Spleen (tissue), 11 donors: Measurements from ENCODE around the gene C2orf76. TPM values are rescaled to one million over a fixed set of nuclear protein-coding genes. Genes with fewer than 3 reads are reported as not detected.

Source experiments
- DNase-seq: peaks from one replicate; pipeline ENCODE4 v3.0.0-alpha.2; 2020
- H3K27ac ChIP-seq, 8 donors: fragments of 200-600 bp; sonication (generic) in 7 of 8; 1 replicate in 4 of 8; 2 replicates in 4 of 8; pipeline versions ENCODE4 v1.5.0 to v1.8.0; 2016 to 2021; ENCODE audit warnings: inconsistent platforms in 4 of 8, mild to moderate bottlenecking in 4 of 8, moderate library complexity in 1 of 8
- H3K27me3 ChIP-seq, 7 donors: fragments of 200-600 bp; sonication (generic) in 6 of 7; replicated peaks in 1 of 7; 1 replicate in 4 of 7; 2 replicates in 3 of 7; pipeline versions ENCODE4 v1.5.0 to v1.8.0; 2016 to 2021; ENCODE audit warnings: inconsistent platforms in 3 of 7, mild to moderate bottlenecking in 1 of 7
- H3K36me3 ChIP-seq, 6 donors: fragments of 200-600 bp; sonication (generic) in 5 of 6; 1 replicate in 4 of 6; 2 replicates in 2 of 6; pipeline versions ENCODE4 v1.5.0 to v1.8.0; 2016 to 2021; ENCODE audit warnings: inconsistent platforms in 2 of 6
- H3K4me1 ChIP-seq, 6 donors: fragments of 200-600 bp; sonication (generic) in 5 of 6; 1 replicate in 3 of 6; 2 replicates in 3 of 6; pipeline versions ENCODE4 v1.5.0 to v1.8.0; 2016 to 2021; ENCODE audit warnings: inconsistent platforms in 3 of 6
- H3K4me3 ChIP-seq, 8 donors: fragments of 200-600 bp; sonication (generic) in 7 of 8; 1 replicate in 4 of 8; 2 replicates in 4 of 8; pipeline versions ENCODE4 v1.5.0 to v1.8.0; 2016 to 2021; ENCODE audit warnings: inconsistent platforms in 4 of 8, mild to moderate bottlenecking in 4 of 8, moderate library complexity in 2 of 8
- H3K9me3 ChIP-seq, 8 donors: fragments of 200-600 bp; sonication (generic) in 7 of 8; 1 replicate in 4 of 8; 2 replicates in 4 of 8; pipeline versions ENCODE4 v1.5.0 to v1.8.0; 2016 to 2021; ENCODE audit warnings: inconsistent platforms in 4 of 8
- POLR2A ChIP-seq, 3 donors: fragments of 450-650 bp; IDR thresholded peaks; one replicate each; pipeline ENCODE4 v1.5.1; 2017; ENCODE audit warnings: antibody characterized with exemption in 3 of 3, mild to moderate bottlenecking in 1 of 3
- POLR2AphosphoS5 ChIP-seq, 3 donors: sonication (generic); formaldehyde crosslinking; IDR thresholded peaks; one replicate each; pipeline ENCODE4 v1.5.1; 2017; ENCODE audit warnings: antibody characterized with exemption in 3 of 3
- WGBS, 5 donors: extraction: QIAGEN DNeasy Blood & Tissue Kit in 3 of 5; methylation state at CpG; one replicate each; pipeline versions ENCODE4 v1.1.5 to v1.1.7; 2013 to 2018; 5-methylcytosine and 5-hydroxymethylcytosine counted together
- intact Hi-C: fragments of 100-400 bp; cut with DNase I; formaldehyde crosslinking; loops from one replicate; pipeline ENCODE4 v1.15.0; 2023; ENCODE audit warnings: low total_unique reads
- polyA plus RNA-seq, 3 donors: library from polyadenylated mRNA; stranded (reverse); fragments of 200-250 nt; gene quantifications; one replicate each; pipeline ENCODE4 v1.2.1, GENCODE V29; 2013
- total RNA-seq, 7 donors: library from RNA; depleted of rRNA in 3 of 7; stranded (reverse); fragments of >200 nt in 3 of 7; fragmentation: NEBNext Ultra II Directional in 4 of 7; extraction: Animal tissue kit (Norgen Biotek cat#: 25700) in 4 of 7; gene quantifications; one replicate each; pipeline versions ENCODE4 v1.1.0 to v1.2.1, GENCODE V29; 2016 to 2021
- TF ChIP-seq, protein P1 (sequence below), 11 experiments: fragments of 200-600 bp in 7 of 11; fragments of 450-650 bp in 4 of 11; sonication (generic) in 4 of 11; IDR thresholded peaks in 8 of 11; conservative IDR thresholded peaks in 3 of 11; 1 replicate in 7 of 11; 2 replicates in 4 of 11; pipeline versions ENCODE4 v1.4.0 to v1.8.0; 2016 to 2021; ENCODE audit warnings: antibody characterized with exemption in 11 of 11, inconsistent platforms in 4 of 11, mild to moderate bottlenecking in 1 of 11
- donor health status: healthy with polysubstance abuse.
- donor health status: DM: no; HTN: no; CAD: no; lungs with moderate emphysema.
- donor health status: DM: no; HTN: no; CAD: no.
- donor health status: Bipolar disorder and iron deficiency.
- donor health status: healthy.
- donor health status: DM: no; HTN: no; CAD: no.
- donor health status: DM: yes; HTN: yes; CAD: no.

Gene C2orf76
- total and polyA plus RNA-seq, 10 donors, result 4.8 to 21.7 (median 8.2) TPM

DNA sequence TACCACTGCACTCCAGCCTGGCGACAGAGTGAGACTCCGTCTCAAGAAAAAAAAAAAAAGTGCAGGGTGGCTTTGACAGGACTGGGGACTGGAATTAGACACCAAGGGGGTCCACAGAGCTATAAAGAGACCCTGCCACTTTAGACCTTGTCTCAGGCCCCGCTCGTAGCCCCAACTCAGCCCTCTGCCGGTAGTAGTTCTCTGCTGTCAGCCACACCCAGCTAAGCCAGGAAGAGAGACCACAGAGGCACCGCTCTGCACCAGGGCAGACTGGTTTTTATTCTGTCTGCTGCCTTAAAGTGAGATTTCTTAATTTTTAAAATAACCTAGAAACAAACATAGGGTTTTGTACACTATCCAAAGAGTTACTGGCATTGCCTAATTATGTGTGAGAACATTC lies 77.0 kb downstream of the C2orf76 start:
- Histone ChIP-seq H3K4me1 (peaks cover 0 to 10% (median 0%) of the 10 kb centered on the region in 6 donors), H3K36me3 (peaks cover 0 to 14% (median 0%) of the 10 kb centered on the region in 6 donors), H3K4me3 (no peak overlapping the region), H3K27ac (peak overlapping the region in 1 of 8 donors; percentile 30), H3K27me3 (no peaks in the 10 kb centered on the region), H3K9me3 (no peaks in the 10 kb centered on the region)
- no peak for DNase-seq
- no peak for TF ChIP-seq POLR2A (IDR thresholded peaks at IDR 0.05)
- TF ChIP-seq, protein P1, sequence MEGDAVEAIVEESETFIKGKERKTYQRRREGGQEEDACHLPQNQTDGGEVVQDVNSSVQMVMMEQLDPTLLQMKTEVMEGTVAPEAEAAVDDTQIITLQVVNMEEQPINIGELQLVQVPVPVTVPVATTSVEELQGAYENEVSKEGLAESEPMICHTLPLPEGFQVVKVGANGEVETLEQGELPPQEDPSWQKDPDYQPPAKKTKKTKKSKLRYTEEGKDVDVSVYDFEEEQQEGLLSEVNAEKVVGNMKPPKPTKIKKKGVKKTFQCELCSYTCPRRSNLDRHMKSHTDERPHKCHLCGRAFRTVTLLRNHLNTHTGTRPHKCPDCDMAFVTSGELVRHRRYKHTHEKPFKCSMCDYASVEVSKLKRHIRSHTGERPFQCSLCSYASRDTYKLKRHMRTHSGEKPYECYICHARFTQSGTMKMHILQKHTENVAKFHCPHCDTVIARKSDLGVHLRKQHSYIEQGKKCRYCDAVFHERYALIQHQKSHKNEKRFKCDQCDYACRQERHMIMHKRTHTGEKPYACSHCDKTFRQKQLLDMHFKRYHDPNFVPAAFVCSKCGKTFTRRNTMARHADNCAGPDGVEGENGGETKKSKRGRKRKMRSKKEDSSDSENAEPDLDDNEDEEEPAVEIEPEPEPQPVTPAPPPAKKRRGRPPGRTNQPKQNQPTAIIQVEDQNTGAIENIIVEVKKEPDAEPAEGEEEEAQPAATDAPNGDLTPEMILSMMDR (IDR thresholded peaks at IDR 0.05 in 8 of 11, conservative IDR thresholded peaks at IDR 0.05 in 3 of 11), result no peak
- TF ChIP-seq POLR2AphosphoS5 (IDR thresholded peaks at IDR 0.05), result no peak
- 78 to 90% (median 85%) methylated on average over 6 of the region's 6 CpGs for WGBS, 5 donors
- intact Hi-C loops, result no loop called here

DNA sequence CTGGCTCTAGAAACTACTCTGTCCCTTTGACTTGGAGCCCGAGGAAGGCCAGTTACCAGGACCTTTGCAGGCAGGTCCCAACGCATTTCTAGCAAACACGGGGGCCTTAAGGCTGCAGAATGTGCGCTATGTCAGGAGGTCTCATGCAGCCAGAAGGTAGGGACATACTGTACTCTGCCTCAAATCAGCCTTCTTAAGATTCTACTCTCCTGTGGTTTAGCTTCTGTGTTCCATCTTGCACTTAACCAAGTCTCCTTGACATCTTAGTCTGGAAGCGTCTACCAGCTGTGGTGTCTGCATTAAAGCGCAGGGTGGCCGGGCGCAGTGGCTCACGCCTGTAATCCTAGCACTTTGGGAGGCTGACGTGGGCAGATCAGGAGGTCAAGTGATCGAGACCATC lies 77.5 kb downstream of the C2orf76 start:
- no peak for DNase-seq
- intact Hi-C loops, result no loop called here
- peaks cover 0 to 10% (median 0%) of the 10 kb centered on the region in 6 donors for H3K4me1 ChIP-seq
- H3K36me3 ChIP-seq, result peaks cover 0 to 8% (median 0%) of the 10 kb centered on the region in 6 donors
- peak overlapping the region in 1 of 8 donors; percentile 30 for H3K27ac ChIP-seq
- no peak overlapping the region for H3K4me3 ChIP-seq
- no peak for TF ChIP-seq POLR2A (IDR thresholded peaks at IDR 0.05)
- no peak for TF ChIP-seq POLR2AphosphoS5 (IDR thresholded peaks at IDR 0.05)
- TF ChIP-seq, protein P1 (IDR thresholded peaks at IDR 0.05 in 8 of 11, conservative IDR thresholded peaks at IDR 0.05 in 3 of 11), result no peak
- 73 to 87% (median 82%) methylated on average over 11 of the region's 11 CpGs for whole genome bisulfite sequencing, 5 donors
- no peaks in the 10 kb centered on the region for H3K27me3 ChIP-seq
- no peaks in the 10 kb centered on the region for H3K9me3 ChIP-seq

DNA sequence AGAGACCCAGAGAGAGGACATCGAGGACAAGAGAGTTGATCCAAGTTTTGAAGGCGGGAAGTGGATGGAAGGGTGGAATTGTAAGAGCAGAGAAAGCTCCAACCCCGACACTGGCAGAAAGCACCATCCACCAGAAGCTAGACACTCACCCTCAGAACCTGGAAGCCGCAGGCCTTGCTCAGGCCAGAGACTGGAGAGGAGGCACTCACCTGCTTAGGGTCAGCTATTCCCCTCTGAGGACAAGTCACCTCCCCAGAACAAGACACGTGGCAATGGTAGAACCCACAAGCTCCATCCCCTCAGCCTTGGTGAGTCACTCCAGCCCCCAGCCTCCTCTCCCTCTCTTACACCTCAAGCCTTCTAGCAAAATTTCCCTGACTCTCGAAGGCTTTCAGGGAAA lies 78.1 kb downstream of the C2orf76 start:
- no peak for DNase-seq
- Histone ChIP-seq H3K27ac (no peak overlapping the region), H3K36me3 (peaks cover 0 to 6% (median 0%) of the 10 kb centered on the region in 6 donors), H3K27me3 (no peaks in the 10 kb centered on the region), H3K4me3 (no peak overlapping the region), H3K9me3 (no peaks in the 10 kb centered on the region), H3K4me1 (peaks cover 0 to 11% (median 0%) of the 10 kb centered on the region in 6 donors)
- WGBS, 5 donors, result 82 to 92% (median 87%) methylated on average over 6 of the region's 6 CpGs
- intact Hi-C loops, result no loop called here
- TF ChIP-seq POLR2A (IDR thresholded peaks at IDR 0.05), result no peak
- no peak for TF ChIP-seq POLR2AphosphoS5 (IDR thresholded peaks at IDR 0.05)
- TF ChIP-seq, protein P1 (IDR thresholded peaks at IDR 0.05 in 8 of 11, conservative IDR thresholded peaks at IDR 0.05 in 3 of 11), result no peak

DNA sequence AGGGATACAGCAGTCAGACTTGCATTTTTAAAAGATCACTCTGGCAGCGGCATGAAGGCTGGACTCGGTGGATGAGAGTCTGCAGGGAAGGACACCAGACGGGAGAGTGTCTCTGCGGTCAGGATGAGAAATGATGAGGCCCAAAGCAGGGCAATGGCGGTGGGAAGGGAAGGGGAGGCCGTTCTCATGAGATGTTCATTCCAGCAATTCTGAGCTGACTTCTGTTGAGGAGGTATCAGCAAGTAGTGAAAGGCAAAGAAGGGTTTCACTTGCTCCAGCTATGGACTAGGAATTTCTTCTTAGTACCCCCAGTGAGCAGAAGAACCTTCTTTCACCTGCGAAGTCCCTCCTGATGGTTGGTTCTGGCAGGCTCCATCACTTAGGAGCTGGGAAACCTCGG lies 80.0 kb downstream of the C2orf76 start:
- H3K27me3 ChIP-seq, result no peaks in the 10 kb centered on the region

More for the DNA sequence above, 80.0 kb downstream of the C2orf76 start:
- Histone ChIP-seq H3K9me3 (no peaks in the 10 kb centered on the region), H3K36me3 (peaks cover 0 to 6% (median 0%) of the 10 kb centered on the region in 6 donors), H3K27ac (no peak overlapping the region), H3K4me1 (peaks cover 0 to 30% (median 13%) of the 10 kb centered on the region in 6 donors), H3K4me3 (no peak overlapping the region)
- WGBS, 5 donors, result 83 to 90% (median 88%) methylated on average over 8 of the region's 8 CpGs
- TF ChIP-seq POLR2A (IDR thresholded peaks at IDR 0.05), result no peak
- DNase-seq, result no peak
- intact Hi-C loops, result no loop called here
